Measurements from ENCODE around the gene DDX39A. TPM values are rescaled to one million over a fixed set of nuclear protein-coding genes. Genes with fewer than 3 reads are reported as not detected.
"Not testable (repeated sequence)": the region's sequence is repeated elsewhere in the genome, so short reads cannot be mapped to it uniquely, and the experiment has no call there.

Gene DDX39A
- total RNA-seq, 1 experiment from 2014 or later: 222 TPM

DNA sequence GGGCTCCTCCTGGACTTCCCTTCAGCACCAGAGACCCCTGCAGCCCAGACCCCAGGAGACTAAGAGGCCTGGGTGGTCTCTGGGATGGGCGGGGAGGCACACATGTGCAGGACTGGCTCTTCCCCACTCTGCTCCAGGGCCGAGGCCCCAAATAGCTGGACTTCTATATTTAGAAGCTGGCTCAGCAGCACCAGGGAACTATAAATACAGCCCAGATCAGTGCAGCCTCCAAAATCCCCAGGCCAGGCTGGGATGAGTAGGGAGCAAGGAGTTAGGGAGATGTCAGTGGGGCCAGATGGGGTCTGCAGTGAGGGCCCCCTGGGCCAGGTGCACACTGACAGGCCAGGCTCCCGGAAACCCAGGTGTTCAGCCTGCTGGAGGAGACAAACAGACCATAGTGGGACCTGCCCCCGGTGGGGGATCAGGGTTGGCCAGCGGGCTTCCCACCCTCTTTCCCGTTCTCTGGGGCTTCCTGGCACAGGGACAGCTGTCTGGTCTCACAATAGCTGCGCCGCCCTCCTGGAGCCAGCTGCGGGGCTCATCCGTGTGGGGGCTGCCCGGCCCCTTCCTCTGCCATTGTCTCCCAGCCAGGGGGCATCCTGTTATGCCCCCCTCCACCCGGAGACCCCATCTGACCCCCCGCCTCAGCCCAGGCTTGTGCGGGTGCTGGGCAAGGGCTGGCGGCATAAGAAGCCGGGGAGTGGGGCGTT is 43.4 kb downstream of the DDX39A start:
- Histone ChIP-seq H3K36me3 (no peaks in the 10 kb centered on the region), H3K27ac (no peak overlapping the region), H3K9me3 (replicated peaks) (no peaks in the 10 kb centered on the region), H3K4me3 (no peak overlapping the region), H3K4me1 (replicated peaks) (peaks cover 1% of the 10 kb centered on the region), H3K27me3 (replicated peaks) (no peaks in the 10 kb centered on the region)
- no peak for DNase-seq (ENCODE audit: low read depth in 1 of 2, low spot score in 2 of 2)

DNA sequence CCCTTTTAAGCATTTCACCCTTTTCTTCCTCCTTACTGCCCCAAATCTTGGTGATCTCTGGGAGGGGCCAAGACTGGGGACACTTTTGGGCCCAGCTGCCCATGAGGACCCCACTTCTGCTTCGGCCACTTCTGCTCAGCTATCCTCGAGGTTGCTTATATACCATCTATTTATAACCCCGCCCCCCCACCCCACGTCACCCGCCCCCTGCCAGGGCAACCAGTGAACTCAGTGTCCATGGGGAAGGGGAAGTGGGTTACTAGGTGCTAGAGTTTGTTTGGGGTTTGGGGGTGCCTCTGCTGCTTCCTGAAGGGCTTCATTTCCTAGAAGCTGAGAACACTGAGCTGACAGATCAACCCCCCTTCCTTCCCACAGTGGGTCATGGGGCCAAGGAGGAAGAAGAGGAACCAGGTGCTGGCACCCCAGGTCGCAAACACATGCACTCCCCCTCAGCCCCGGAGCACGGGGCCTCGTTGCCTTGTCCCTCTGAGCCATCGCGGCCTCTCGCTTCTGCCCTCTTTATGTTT is 44.0 kb downstream of the DDX39A start:
- H3K27ac ChIP-seq: no peak overlapping the region
- no peaks in the 10 kb centered on the region for H3K9me3 ChIP-seq (replicated peaks)
- no peaks in the 10 kb centered on the region for H3K36me3 ChIP-seq
- no peaks in the 10 kb centered on the region for H3K4me1 ChIP-seq (replicated peaks)
- H3K27me3 ChIP-seq (replicated peaks): no peaks in the 10 kb centered on the region
- no peak overlapping the region for H3K4me3 ChIP-seq
- DNase-seq (ENCODE audit: low read depth in 1 of 2, low spot score in 2 of 2): no peak

DNA sequence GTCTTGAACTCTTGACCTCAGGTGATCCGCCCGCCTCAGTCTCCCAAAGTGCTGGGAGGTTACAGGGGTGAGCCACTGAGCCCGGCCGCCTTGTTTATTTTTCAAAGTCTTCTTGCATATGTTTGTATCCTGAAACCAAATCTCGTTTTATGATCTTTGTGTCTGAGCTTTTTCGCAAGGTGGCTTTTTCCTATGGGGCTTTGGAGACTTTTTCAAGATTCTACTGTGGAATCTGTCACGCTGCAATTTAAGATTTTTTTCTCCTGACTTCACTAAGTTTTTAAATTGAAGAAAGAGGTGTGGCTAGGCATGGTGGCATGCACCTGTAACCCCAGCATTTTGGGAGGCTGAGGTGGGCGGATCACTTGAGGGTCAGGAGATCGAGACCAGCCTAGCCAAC is 44.8 kb downstream of the DDX39A start:
- not testable (repeated sequence) for H3K36me3 ChIP-seq; H3K9me3 ChIP-seq (replicated peaks); DNase-seq (ENCODE audit: low read depth in 1 of 2, low spot score in 2 of 2); H3K4me1 ChIP-seq (replicated peaks); H3K27me3 ChIP-seq (replicated peaks); H3K4me3 ChIP-seq; H3K27ac ChIP-seq

DNA sequence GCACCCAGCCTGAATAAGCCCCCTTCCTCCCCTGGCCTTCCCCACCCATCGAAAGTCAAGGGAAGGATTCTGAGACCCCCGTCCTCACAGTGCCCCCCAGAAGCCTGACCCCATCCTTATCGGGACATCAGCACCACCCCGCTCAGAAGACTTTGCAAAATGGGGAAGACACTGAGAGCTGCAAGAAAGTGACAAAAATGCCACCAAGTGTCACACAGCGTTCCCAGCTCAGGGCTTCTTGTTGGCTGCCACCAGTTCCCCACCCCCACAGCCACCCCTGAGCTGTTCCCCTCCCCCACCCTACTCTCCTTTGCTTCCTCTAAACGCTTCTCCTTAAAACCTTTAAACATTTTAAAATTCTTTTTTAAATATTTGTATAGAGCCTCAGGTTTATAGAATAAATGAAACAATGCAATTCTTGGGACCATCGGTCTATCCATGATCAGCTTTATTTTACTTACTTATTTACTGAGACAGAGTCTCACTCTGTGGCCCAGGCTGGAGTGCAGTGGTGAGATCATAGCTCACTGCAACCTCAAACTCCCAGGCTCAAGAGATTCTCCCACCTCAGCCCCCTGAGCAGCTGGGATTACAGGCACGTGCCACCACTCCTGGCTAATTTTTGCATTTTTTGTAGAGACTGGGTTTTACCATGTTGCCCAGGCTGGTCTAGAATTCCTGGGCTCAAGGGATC is 46.6 kb downstream of the DDX39A start:
- not testable (repeated sequence) for H3K9me3 ChIP-seq (replicated peaks); H3K4me3 ChIP-seq; H3K27me3 ChIP-seq (replicated peaks); DNase-seq (ENCODE audit: low read depth in 1 of 2, low spot score in 2 of 2); H3K4me1 ChIP-seq (replicated peaks); H3K27ac ChIP-seq; H3K36me3 ChIP-seq

DNA sequence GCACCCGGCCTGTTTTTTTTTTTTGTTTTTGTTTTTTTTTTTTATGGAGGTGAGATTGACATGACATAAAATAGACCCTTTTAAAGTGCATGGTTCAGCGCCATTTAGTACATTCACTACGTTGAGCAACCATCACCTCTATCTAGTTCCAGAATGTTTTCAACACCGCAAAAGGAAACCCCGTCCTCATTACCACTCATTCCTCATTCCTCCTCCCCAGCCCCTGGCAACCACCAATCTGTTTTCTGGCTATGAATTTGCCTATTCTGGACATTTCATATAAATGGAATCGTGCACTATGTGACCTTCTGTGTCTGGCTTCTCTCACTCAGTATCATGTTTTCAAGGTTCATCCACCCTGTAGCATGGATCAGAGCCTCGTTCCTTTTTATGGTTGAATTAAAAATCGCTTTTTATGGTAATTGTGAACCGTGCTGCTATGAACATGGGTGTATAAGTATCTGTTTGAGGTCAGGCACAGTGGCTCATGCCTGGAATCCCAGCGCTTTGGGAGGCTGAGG is 47.8 kb downstream of the DDX39A start:
- Histone ChIP-seq H3K9me3 (replicated peaks) (no peaks in the 10 kb centered on the region), H3K27me3 (replicated peaks) (no peaks in the 10 kb centered on the region), H3K27ac (no peak overlapping the region), H3K36me3 (no peaks in the 10 kb centered on the region), H3K4me3 (no peak overlapping the region), H3K4me1 (replicated peaks) (no peaks in the 10 kb centered on the region)
- DNase-seq (ENCODE audit: low read depth in 1 of 2, low spot score in 2 of 2): no peak

DNA sequence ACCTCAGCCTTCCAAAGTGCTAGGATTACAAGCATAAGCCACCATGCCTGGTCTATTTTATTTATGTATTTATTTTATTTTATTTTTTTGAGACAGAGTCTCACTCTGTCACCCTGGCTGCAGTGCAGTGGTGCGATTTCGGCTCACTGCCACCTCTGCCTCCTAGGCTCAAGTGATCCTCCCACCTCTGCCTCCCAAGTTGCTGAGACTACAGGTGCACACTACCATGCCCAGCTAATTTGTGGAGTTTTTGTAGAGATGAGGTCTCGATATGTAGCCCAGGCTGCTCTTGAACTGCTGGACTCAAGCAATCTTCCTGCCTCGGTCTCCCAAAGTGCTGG is 48.2 kb downstream of the DDX39A start:
- Histone ChIP-seq H3K27me3 (replicated peaks) (no peaks in the 10 kb centered on the region), H3K27ac (no peak overlapping the region), H3K4me1 (replicated peaks) (no peaks in the 10 kb centered on the region), H3K9me3 (replicated peaks) (no peaks in the 10 kb centered on the region), H3K36me3 (no peaks in the 10 kb centered on the region), H3K4me3 (no peak overlapping the region)
- no peak for DNase-seq (ENCODE audit: low read depth in 1 of 2, low spot score in 2 of 2)

DNA sequence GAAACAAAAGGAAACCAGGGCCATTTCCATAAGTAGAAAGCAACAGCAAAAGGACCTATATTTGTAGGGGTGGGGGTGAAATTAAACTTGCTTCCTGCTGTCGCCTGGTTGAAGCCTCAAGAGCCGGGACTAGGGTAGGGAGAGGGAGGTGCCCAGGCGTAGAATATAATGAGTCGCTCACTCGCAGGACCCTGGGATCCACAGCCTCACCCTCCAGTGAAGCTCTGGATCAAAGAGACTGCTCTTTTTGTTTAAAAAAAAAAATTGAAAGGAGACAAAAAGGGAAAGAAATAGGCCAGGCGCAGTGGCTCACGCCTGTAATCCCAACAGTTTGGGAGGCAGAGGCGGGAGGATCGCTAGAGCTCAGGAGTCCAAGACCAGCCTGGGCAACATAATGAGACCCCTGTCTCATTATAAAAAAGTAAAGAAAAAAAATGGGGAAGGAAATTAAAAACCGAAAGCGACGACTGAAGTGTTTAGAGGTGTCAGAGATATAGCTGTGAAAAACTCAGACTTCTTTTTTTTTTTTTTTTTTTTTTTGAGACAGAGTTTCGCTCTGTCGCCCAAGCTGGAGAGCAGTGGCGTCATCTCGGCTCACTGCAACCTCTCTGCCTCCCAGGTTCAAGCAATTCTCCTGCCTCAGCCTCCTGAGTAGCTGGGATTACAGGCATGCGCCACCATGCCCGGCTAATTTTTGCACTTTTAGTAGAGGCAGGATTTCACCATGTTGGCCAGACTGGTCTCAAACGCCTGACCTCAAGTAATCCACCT is 48.8 kb downstream of the DDX39A start:
- DNase-seq (ENCODE audit: low read depth in 1 of 2, low spot score in 2 of 2): no peak
- H3K27ac ChIP-seq: no peak overlapping the region
- no peaks in the 10 kb centered on the region for H3K9me3 ChIP-seq (replicated peaks)
- H3K4me3 ChIP-seq: no peak overlapping the region
- H3K27me3 ChIP-seq (replicated peaks): no peaks in the 10 kb centered on the region
- H3K36me3 ChIP-seq: no peaks in the 10 kb centered on the region
- no peaks in the 10 kb centered on the region for H3K4me1 ChIP-seq (replicated peaks)

DNA sequence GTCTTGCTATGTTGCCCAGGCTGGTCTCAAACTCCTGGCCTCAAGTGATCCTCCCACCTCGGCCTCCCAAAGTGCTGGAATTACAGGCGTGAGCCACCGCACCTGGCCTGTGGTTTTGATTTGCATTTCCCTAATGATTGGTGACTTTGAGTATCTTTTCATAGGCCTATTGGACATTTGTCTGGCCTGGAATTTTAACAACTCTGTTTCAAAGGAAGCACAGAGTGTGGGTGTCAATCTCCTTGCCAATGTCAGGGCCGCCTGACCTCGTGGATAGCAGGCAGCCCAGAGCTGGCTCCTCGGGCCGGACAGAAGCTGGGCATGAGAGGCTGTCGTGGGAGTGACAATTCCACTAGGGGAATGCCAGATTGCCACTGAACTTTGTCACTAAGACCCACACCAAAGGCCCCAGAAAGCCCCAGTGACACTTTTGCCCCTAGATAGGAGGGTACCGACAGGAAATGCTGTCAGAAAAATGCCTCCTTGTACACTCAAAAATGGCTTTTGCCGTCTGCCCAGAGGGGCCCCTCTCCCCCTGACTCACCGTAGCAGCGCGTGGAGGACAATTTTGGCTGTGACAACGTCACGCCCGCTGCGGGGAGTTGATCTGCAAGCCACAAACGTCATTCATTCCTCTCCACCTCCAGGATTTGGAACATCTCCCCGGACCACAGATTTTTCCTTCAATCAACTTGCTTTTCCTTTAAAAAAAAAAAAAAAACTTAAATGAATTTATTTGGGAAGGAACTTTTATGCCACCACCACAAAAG is 49.6 kb downstream of the DDX39A start:
- Histone ChIP-seq H3K4me3 (no peak overlapping the region), H3K27ac (no peak overlapping the region), H3K36me3 (no peaks in the 10 kb centered on the region), H3K9me3 (replicated peaks) (no peaks in the 10 kb centered on the region), H3K4me1 (replicated peaks) (no peaks in the 10 kb centered on the region), H3K27me3 (replicated peaks) (no peaks in the 10 kb centered on the region)
- no peak for DNase-seq (ENCODE audit: low read depth in 1 of 2, low spot score in 2 of 2)

DNA sequence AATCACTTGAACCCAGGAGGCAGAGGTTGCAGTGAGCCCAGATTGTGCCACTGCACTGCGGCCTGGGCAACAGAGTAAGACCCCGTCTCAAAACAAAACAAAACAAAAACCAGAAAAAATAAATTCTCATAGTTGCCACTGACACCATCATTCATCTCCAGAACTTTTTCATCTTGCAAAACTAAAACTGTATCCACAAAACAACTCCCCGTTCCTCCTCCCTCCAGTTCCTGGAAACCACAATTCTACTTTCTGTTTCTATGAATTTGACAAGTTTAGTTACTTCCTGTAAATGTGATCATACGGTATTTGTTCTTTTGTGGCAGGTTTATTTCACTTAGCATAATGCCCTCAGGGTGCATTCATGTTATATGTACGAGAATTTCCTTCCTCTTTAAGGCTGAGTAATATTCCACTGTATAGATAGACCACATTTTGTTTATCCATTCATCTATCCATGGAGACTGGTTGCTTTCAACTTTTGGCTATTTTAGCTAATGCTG is 51.1 kb downstream of the DDX39A start:
- H3K4me3 ChIP-seq: no peak overlapping the region
- no peak for DNase-seq (ENCODE audit: low read depth in 1 of 2, low spot score in 2 of 2)
- no peaks in the 10 kb centered on the region for H3K27me3 ChIP-seq (replicated peaks)
- no peaks in the 10 kb centered on the region for H3K9me3 ChIP-seq (replicated peaks)
- H3K36me3 ChIP-seq: no peaks in the 10 kb centered on the region
- peaks cover 8% of the 10 kb centered on the region for H3K4me1 ChIP-seq (replicated peaks)
- no peak overlapping the region for H3K27ac ChIP-seq

DNA sequence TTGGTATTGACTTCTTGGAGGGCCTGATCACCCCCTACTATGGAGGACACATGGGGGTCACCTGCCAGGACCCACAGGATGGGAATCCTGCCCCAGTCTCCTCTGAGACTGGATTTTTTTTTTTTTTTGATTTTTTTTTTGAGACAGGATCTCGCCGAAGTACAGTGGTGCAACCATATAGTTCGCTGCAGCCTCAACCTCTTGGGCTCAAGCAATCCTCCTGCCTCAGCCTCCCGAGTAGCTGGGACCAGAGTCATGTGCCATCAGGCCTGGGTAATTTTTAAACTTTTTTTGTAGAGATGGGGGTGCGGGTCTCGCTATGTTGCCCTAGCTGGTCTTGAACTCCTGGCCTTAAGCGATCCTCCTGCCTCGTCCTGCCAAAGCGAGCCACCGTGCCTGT is 52.1 kb downstream of the DDX39A start:
- Histone ChIP-seq H3K4me1 (replicated peaks) (peaks cover 8% of the 10 kb centered on the region), H3K27ac (no peak overlapping the region), H3K9me3 (replicated peaks) (no peaks in the 10 kb centered on the region), H3K36me3 (no peaks in the 10 kb centered on the region), H3K27me3 (replicated peaks) (no peaks in the 10 kb centered on the region), H3K4me3 (no peak overlapping the region)
- DNase-seq (ENCODE audit: low read depth in 1 of 2, low spot score in 2 of 2): no peak

DNA sequence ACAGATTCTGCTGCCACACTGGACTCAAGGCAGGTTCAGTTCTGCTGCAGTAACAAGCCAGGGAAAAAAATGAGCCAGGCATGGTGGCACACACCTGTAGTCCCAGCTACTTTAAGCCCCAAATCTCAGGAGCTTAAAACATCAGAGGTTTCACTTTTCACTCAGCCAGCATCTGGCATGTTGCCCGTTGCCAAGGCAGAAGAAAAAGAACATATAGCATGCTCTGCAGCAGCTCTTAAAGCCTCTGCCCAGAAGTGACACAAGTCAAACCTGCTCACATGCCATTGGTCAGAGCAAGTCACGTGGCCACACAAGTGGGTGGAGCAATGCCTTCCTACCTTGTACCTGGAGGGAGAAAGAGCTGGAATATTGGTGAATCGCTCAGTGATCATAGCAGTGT is 52.6 kb downstream of the DDX39A start:
- Histone ChIP-seq H3K27me3 (replicated peaks) (no peaks in the 10 kb centered on the region), H3K9me3 (replicated peaks) (no peaks in the 10 kb centered on the region), H3K36me3 (no peaks in the 10 kb centered on the region), H3K4me3 (no peak overlapping the region), H3K27ac (no peak overlapping the region), H3K4me1 (replicated peaks) (peaks cover 8% of the 10 kb centered on the region)
- DNase-seq (ENCODE audit: low read depth in 1 of 2, low spot score in 2 of 2): peak in 1 of 2 experiments; percentile 20

DNA sequence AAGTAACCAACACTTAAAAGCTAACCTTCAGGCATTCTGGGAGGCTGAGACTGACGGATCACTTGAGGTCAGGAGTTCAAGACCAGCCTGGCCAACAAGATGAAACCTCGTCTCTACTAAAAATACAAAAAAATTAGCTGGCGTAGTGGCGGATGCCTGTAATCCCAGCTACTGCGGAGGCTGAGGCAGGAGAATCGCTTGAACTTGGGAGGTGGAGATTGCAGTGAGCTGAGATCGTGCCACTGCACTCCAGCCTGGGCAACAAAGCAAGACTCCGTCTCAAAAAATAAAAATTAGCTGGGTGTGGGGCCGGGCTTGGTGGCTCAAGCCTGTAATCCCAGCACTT is 55.1 kb downstream of the DDX39A start:
- not testable (repeated sequence) for DNase-seq (ENCODE audit: low read depth in 1 of 2, low spot score in 2 of 2); H3K4me3 ChIP-seq; H3K4me1 ChIP-seq (replicated peaks); H3K27ac ChIP-seq; H3K36me3 ChIP-seq; H3K9me3 ChIP-seq (replicated peaks); H3K27me3 ChIP-seq (replicated peaks)

Measured in SJSA1 (cell line).